Measurements from ENCODE around the gene ARMC6. TPM values are rescaled to one million over a fixed set of nuclear protein-coding genes. Genes with fewer than 3 reads are reported as not detected.

The ARMC6 gene
- total RNA-seq, 1 donor from 2014 or later = 33.3 TPM

DNA sequence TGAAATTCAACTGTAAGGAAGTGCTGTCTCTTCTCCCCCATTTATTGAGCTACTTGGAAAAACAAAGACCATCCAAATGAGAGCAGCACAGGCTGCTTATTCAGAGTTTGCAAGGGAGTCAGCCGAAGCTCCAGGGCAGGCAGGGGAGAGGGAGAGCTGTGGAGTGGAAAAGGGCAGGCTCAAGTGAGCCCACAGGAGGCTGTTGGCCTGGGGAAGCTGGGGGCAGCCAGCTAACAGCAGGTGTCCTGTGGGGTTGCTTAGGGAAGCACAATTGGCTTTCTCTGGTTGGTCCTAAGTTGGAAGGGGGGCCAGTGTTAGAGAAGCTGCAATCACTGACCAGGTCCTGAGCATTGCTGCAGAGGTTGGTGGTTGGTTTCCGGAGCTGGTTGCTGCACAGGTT is 54.3 kb downstream of the ARMC6 start:
- H3K36me3 Mint-ChIP-seq (ENCODE audit: low read depth) = peaks cover 27% of the 10 kb centered on the region
- POLR2A ChIA-PET = no interaction called here
- peak overlapping the region; percentile 70 for H3K27ac Mint-ChIP-seq
- TF ChIP-seq, protein P1, sequence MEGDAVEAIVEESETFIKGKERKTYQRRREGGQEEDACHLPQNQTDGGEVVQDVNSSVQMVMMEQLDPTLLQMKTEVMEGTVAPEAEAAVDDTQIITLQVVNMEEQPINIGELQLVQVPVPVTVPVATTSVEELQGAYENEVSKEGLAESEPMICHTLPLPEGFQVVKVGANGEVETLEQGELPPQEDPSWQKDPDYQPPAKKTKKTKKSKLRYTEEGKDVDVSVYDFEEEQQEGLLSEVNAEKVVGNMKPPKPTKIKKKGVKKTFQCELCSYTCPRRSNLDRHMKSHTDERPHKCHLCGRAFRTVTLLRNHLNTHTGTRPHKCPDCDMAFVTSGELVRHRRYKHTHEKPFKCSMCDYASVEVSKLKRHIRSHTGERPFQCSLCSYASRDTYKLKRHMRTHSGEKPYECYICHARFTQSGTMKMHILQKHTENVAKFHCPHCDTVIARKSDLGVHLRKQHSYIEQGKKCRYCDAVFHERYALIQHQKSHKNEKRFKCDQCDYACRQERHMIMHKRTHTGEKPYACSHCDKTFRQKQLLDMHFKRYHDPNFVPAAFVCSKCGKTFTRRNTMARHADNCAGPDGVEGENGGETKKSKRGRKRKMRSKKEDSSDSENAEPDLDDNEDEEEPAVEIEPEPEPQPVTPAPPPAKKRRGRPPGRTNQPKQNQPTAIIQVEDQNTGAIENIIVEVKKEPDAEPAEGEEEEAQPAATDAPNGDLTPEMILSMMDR (IDR thresholded peaks at IDR 0.05) = no peak
- DNase-seq (no peak), ATAC-seq (ENCODE audit: low read depth) (no peak)
- peaks cover 7% of the 10 kb centered on the region for H3K4me1 Mint-ChIP-seq
- H3K4me3 Mint-ChIP-seq = no peak overlapping the region
- CTCF ChIA-PET = no interaction called here
- intact Hi-C loops (cut with micrococcal nuclease) = no loop called here
- no peaks in the 10 kb centered on the region for H3K9me3 Mint-ChIP-seq
- no peaks in the 10 kb centered on the region for H3K27me3 Mint-ChIP-seq

DNA sequence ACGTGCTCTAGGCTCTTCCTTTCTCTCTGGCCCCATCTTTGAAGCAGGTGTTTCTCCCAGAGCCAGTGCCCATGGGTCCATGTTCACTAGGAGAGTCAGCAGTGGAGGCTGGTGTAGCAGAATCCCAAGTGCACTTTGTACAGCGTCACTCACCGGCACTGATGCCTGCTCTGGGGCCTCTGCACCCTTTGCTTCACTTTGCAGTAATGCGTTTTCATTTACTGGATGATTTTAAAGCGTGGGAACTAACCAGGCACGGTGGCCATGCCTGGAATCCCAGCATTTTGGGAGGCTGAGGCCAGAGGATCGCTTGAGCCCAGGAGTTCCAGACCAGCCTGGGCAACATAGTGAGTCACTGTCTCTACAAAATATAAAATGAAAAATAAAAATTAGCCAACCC is 61.1 kb downstream of the ARMC6 start:
- Mint-ChIP-seq H3K9me3 (no peaks in the 10 kb centered on the region), H3K4me1 (no peaks in the 10 kb centered on the region), H3K27ac (no peak overlapping the region), H3K4me3 (no peak overlapping the region), H3K27me3 (no peaks in the 10 kb centered on the region), H3K36me3 (ENCODE audit: low read depth) (peaks cover 32% of the 10 kb centered on the region)
- POLR2A ChIA-PET = no interaction called here
- TF ChIP-seq, protein P1 (IDR thresholded peaks at IDR 0.05) = no peak
- intact Hi-C loops (cut with micrococcal nuclease) = no loop called here
- no peak for DNase-seq
- CTCF ChIA-PET = no interaction called here
- no peak for ATAC-seq (ENCODE audit: low read depth)

DNA sequence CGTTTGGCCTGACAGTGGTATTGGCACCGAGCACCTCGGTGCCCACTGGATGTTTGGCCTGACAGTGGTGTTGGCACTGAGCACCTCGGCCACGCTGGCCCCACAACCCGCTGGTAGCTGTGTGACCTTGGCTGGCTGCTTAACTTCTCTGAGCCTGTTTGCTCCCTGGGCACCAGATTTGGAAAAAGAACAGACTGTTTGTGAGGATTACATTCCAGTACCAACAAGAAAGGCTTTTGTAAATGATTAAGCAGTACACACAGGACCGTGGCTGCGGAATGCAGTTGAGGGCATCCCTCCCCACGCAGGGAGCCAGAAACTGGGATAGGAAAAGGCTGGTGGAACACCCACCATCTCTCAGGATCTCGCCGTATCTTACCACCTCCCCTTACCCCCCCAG is 62.3 kb downstream of the ARMC6 start:
- DNase-seq (no peak), ATAC-seq (ENCODE audit: low read depth) (no peak)
- TF ChIP-seq, protein P1 (IDR thresholded peaks at IDR 0.05) = no peak
- ChIA-PET CTCF (no interaction called here), POLR2A (no interaction called here)
- Mint-ChIP-seq H3K4me3 (no peak overlapping the region), H3K36me3 (ENCODE audit: low read depth) (peaks cover 38% of the 10 kb centered on the region), H3K9me3 (no peaks in the 10 kb centered on the region), H3K4me1 (no peaks in the 10 kb centered on the region), H3K27me3 (no peaks in the 10 kb centered on the region), H3K27ac (no peak overlapping the region)
- intact Hi-C loops (cut with micrococcal nuclease) = no loop called here

DNA sequence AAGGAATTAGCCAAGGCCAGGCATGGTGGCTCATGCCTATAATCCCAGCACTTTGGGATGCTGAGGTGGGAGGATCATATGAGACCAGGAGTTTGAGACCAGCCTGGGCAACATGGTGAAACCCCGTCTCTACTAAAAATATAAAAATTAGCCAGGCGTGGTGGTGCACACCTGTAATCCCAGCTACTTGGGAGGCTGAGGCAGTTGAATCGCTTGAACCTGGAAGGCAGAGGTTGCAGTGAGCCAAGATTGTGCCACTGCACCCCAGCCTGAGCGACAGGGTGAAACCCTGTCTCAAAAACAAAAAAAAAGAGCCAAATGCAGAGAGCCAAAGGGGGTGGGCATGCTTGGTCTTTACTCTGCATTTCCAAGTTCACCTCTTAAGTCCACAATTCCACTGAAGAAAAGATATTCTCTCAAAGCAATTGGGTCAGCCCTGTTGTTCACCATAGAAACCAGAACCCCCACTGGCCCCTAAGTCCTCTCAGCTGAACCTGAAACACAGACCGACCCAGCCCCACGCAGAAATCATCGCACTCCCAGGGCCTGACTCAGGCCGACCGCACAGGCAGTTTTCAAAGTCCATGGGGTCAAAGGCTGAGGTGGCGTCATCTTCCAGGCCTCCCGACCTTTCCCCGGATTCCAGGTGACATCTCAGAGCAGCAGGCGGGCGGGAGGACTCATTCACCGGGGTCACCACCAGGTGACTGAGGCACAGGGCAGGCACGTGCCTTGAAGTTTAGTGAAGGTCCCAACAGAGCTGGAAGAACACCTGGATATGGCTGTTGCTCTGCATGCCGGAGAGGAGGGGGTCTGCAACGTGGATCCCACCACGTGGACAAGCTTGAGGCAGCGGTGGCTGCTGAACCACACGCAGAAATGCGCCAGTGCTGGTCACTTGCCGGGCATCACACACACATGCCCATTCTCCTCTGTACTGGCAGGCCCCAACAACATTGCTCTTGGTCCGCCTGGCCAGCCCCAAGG is 63.5 kb downstream of the ARMC6 start:
- H3K27ac Mint-ChIP-seq = no peak overlapping the region
- H3K9me3 Mint-ChIP-seq = no peaks in the 10 kb centered on the region
- intact Hi-C loops (cut with micrococcal nuclease) = no loop called here
- no peaks in the 10 kb centered on the region for H3K27me3 Mint-ChIP-seq
- TF ChIP-seq, protein P1 (IDR thresholded peaks at IDR 0.05) = no peak
- peaks cover 39% of the 10 kb centered on the region for H3K36me3 Mint-ChIP-seq (ENCODE audit: low read depth)
- H3K4me3 Mint-ChIP-seq = no peak overlapping the region
- no peaks in the 10 kb centered on the region for H3K4me1 Mint-ChIP-seq
- POLR2A ChIA-PET = no interaction called here
- no peak for ATAC-seq (ENCODE audit: low read depth)
- CTCF ChIA-PET = no interaction called here
- DNase-seq = no peak

DNA sequence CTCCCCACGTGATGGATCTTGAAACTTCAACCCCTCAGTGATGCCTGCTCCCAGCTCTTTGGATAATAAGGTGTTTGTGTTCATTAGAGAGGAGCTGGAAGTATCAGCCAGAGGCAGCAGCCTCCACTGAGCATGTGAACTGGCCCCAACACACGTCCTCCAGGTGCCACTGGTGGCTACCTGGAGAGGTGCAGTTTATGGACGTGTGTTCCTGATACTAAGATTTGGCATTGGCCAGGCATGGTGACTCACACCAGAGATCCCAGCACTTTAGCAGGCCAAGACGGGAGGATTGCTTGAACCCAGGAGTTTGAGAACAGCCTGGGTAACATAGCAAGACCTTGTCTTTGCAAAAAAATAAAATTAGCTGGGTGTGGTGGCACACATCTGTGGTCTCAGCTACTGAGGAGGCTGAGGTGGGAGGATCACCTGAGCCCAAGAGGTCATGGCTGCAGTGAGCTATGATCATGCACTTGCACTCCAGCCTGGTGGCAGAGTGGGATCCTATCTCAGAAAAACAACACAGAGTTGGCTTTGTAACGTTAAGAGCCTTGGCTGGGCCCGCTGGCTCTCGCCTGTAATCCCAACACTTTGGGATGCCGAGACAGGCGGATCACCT is 64.8 kb downstream of the ARMC6 start:
- ChIA-PET POLR2A (interaction anchor here (0.6 kb wide), 1 partner anchor 30 kb away, joined by 5 read pairs; no protein-coding TSS in a partner anchor), CTCF (no interaction called here)
- H3K36me3 Mint-ChIP-seq (ENCODE audit: low read depth) = peaks cover 36% of the 10 kb centered on the region
- no peaks in the 10 kb centered on the region for H3K9me3 Mint-ChIP-seq
- no peak overlapping the region for H3K4me3 Mint-ChIP-seq
- DNase-seq = no peak
- TF ChIP-seq, protein P1 (IDR thresholded peaks at IDR 0.05) = no peak
- H3K27ac Mint-ChIP-seq = no peak overlapping the region
- no peaks in the 10 kb centered on the region for H3K4me1 Mint-ChIP-seq
- no peak for ATAC-seq (ENCODE audit: low read depth)
- H3K27me3 Mint-ChIP-seq = no peaks in the 10 kb centered on the region
- intact Hi-C loops (cut with micrococcal nuclease) = no loop called here
